NCI-H748 (cell line): Measurements from ENCODE around the gene NVL.

ENCODE experiments used
- DNase-seq: peaks from one replicate; lab custom pipeline; 2025; ENCODE audit not compliant: unreplicated experiment; lab: John Stamatoyannopoulos, UW

The NVL gene

GRCh38 chr1:224287714-224288113 is 42.3 kb downstream of the NVL start:
- no peak for DNase-seq

- no peak for DNase-seq
Measured at GRCh38 chr1:224282140-224282539, 47.8 kb downstream of the NVL start.

DNA sequence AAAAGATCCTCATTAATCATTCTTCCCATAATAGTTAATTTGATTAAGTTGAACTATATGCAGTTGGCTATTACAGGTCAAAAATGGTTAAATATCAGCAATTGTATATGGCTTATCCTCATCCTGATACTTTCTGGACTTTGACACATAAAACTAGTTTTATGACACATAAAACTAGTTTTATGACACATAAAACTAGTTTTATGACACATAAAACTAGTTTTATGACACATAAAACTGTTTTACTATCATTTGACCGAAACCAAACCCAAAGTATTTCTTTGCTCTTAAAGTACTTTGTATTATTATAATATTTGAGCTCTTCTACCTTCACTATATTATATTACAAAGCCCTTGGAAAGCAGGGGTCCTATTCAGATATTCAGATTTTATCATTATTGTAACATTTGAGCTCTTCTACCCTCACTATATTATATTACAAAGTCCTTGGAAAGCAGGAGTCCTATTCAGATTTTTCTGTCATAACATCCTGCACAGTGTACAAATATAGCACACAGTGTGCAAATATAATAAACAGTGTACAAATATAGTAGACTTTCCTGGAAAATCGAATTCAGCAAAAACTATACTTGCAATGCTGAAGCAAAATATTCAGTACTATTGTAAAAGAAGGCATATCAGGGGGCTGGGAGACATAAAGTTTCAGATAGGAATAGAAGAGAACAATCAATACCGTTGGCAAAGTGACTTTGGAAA is 53.0 kb downstream of the NVL start:
- DNase-seq, result no peak

DNA sequence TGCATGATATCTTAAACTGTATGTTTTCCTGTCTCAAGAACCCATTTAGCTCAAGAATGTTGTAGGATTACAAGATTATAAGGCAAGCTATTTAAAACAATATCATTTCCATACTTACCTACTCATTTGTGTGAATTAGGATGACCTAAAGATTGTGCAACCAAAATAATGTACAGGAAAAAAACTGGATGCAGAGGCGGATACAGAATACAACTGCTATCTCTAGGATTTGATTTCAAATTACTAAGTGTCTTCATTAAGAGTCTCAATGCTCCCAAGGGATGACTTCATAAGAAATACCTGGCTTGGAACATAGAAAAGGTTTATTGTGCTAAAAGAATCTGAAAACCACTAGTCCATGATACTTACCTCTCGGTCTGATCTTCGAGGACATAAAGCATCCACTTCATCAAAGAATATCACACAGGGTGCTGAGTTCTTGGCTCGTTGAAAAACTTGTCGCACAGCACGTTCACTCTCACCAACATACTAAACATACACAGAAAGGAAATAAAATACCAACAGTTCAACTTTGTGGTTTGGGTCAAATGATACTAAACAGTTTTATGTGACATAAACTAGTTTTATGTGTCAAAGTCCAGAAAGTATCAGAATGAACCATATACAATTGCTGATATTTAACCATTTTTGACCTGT is 54.9 kb downstream of the NVL start:
- DNase-seq, result no peak

GRCh38 chr1:224273641-224274040 is 56.3 kb downstream of the NVL start:
- no peak for DNase-seq

GRCh38 chr1:224271106-224271505 is 58.9 kb downstream of the NVL start:
- DNase-seq, result no peak

- no peak for DNase-seq
Measured at GRCh38 chr1:224267925-224268324, 62.0 kb downstream of the NVL start.

DNA sequence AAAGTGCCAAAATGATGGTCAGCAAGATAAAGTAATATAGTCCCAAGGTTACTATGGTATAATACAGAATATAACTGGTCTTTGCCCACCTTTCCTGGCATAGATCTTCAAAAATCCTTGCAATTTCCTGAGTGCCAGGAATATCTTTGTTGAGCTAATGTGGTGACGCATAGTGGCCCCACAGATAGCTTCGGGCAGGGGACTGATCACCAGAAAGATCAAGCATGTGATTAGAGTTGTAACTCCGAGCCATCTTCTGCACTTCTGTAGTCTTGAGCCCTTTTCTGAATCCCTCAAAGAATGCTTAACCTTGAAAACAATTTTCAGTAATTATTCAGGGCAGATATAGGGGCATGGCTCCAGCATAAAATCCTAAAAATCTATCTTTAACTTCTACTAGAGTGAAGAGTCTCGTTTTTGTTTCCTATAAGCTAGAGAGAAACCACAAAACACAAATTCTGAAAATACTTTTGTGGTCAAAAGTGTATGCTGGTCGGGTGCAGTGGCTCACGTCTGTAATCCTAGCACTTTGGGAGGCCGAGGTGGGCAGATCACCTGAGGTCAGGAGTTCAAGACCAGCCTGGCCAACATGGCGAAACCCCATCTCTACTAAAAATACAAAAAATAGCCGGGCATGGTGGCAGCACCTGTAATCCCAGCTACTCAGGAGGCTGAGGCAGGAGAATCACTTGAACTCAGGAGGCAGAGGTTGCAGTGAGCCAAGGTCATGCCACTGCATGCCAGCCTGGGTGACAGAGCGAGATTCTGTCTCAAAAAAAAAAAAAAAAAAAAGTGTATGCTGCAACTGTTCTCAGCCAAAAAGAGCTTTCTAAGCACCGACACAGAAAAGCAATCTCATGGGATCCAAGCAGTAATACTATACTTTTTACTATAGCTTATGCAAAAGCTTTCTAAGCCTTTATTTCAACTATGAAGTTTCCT is 62.8 kb downstream of the NVL start:
- DNase-seq, result no peak

DNA sequence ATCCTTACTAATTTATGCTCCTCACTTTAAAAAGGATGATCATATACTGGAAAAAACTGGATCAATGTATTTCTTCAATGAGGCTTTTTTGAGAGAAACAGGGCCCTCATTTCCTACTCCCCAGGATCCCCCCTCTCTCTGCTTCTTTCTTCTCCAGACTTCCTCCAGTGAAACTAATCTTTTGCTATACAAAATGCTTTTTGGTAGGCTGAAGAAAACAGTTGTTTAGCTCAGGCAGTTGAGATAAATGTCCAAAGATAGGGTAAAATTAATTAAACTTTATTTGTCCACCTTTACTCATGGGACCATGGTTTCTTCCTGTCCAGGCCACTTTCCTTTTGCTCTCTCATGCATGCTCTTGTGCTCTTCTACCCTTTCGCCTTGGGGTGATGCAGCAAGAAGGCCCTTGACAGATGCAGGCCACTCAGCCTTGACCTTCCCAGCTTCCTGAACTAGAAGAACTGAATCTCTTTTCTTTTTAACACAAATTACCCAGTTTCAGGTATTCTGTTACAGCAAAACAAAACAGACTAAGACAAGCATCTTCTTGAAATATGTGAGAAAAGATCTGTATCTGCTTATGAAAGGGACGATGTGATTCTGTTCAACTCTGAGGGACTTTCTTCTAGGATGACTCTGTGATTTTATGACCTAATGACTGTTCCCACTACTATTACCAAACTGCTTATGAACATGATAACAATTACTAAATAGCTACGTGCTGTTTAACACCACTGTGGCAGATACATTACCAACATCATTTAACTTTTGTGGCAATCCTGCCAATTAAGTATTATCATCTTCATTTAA is 63.7 kb downstream of the NVL start:
- no peak for DNase-seq

DNA sequence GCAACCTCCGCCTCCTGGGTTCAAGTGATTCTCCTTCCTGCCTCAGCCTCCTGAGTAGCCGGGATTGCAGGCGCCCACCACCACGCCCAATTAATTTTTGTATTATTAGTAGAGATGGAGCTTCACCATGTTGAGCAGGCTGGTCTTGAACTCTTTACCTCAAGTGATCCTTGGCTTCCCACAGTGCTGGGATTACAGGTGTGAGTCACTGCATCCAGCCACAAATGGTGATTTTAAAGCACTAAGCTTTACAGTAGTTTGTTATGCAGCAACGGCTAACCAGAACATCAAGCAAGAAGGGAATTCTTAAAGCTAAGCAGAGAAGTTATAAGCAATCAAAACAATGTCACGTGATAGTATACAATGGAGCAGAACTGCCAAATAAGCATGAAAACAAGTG is 65.7 kb downstream of the NVL start:
- no peak for DNase-seq

- DNase-seq, result no peak
Measured at GRCh38 chr1:224262373-224263054, 67.5 kb downstream of the NVL start.

GRCh38 chr1:224259986-224260385 is 70.0 kb downstream of the NVL start:
- no peak for DNase-seq

DNA sequence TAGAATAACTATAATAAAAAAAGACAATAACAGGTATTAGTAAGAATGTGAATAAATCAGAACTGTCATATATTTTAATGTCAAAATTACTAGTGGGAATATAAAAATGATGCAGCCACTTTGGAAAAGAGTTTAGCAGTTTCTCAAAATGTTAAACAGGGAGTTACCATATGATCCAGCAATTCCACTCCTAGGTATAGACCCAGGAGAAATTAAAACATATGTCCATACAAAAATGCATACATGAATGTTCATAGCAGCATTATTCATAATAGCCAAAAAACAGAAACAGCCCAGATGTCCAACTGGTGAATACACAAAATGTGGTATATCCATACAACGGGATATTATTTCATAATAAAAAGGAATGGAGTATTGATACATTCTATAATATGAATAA is 71.6 kb downstream of the NVL start:
- DNase-seq, result no peak

DNA sequence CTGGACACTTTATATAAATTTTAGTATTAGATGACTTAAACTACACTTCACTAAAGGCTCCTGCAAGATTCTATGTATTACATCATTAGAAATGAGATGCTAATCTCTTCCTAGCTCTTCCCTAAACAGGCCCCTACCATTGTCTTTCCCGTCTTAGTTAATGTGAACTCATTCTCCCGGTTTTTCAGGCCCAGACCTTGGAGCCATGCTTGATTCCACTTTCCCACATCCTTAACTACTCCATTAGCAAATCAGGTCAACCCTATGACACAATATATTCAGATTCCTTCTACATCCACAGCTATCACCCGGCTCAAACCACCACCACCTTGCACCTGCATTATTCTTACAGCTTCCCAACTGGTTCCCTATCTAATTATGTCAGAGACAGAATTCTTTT is 73.3 kb downstream of the NVL start:
- no peak for DNase-seq

DNA sequence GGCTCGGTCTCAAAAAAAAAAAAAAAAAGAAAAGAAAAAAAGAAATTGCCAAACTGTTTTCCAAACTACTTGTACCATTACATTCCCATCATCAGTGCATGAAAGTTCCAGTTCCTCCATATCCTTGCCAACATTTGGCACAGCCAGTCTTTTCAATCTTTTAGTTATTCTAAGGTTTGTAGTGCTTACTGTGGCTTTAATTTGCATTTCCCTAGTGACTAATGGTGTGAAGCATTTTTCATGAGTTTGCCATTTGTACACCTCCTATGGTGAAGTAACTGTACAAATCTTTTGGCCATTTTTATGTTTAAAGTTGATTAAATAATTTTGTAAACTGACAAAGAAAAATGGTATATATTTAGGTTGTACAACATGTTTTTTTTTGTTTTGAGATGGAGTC is 76.3 kb downstream of the NVL start:
- no peak for DNase-seq

- DNase-seq, result no peak
Measured at GRCh38 chr1:224252479-224252878, 77.5 kb downstream of the NVL start.

DNA sequence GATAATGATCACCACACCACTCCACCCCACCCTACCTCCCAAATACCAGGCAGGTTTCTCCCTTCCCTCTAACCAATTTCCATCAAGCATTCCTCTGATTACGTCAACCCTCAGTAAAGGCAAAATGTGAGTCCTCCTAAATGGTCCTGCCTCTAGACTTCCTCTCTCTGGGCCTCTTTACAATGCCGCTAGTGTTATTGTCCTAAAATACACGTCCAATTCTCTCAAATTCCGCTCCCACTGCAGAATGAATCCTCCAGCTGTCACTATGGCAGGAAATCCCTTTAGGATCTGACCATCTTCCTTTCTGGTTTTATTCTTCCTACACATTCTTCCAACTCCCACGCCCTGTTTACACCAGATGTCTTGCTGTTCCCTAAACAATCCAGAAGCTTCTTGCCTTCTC is 78.2 kb downstream of the NVL start:
- DNase-seq, result no peak

DNA sequence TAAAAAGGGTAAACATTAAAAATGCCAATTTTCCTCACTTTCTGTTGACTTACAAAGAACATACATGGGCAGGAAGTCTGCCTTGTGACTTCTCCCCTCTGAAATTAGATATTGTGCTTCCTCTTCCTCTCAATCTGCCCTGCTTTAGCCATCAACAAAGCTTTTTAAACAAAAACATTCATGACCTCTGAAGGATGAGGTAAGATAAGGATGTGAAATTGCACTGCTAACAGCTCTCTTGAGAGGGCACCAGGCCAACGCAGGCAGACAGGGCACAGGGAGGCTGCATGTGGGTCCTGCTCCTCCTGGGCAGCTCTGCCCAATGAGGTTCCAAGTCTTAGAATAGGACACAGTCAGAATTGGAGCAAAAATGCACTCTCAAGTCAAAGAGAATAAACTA is 84.8 kb downstream of the NVL start:
- no peak for DNase-seq

GRCh38 chr1:224238756-224239155 is 91.2 kb downstream of the NVL start:
- DNase-seq, result no peak

DNA sequence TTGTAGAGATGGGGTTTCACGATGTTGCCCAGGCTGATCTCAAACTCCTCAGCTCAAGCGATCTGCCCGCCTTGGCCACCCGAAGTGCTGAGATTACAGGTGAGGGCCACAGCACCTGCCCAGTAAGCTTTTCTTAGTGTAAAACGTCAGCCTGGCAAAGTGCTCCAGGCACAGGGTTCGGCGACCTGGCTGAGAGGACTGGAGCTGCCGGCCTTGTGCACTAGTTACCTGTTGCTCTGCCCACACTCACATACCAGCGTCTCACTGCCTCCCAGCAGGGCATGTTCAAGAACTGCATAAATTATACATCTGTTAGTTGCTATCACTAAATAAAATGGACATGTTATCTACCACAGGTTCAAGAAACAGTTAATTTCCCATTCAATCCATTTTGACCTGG is 91.8 kb downstream of the NVL start:
- DNase-seq, result no peak
